Prostate gland (tissue), 2 donors: ENCODE data around the gene CAMK1. TPM values are rescaled to one million over a fixed set of nuclear protein-coding genes. Genes with fewer than 3 reads are reported as not detected.

Experiments used
- DNase-seq: peaks from one replicate; pipeline ENCODE4 v3.0.0-alpha.2; 2019; ENCODE audit warnings: low spot score
- H3K27ac ChIP-seq, 2 donors: fragments of 200-600 bp; sonication (generic); 2 replicates each; pipeline ENCODE4 v1.5.1; 2017 to 2019
- H3K27me3 ChIP-seq: fragments of 200-600 bp; sonication (generic); replicated peaks from 2 replicates; pipeline ENCODE4 v1.5.1; 2019; ENCODE audit not compliant: insufficient read depth
- H3K36me3 ChIP-seq, 2 donors: fragments of 200-600 bp; sonication (generic); 1 replicate in 1 of 2; 2 replicates in 1 of 2; pipeline versions ENCODE4 v1.5.1 to v1.8.1; 2017 to 2019
- H3K4me1 ChIP-seq: fragments of 200-600 bp; sonication (generic); replicated peaks from 2 replicates; pipeline ENCODE4 v1.5.1; 2019
- H3K4me3 ChIP-seq, 2 donors: fragments of 200-600 bp; sonication (generic); 2 replicates each; pipeline ENCODE4 v1.5.1; 2017 to 2019
- H3K9me3 ChIP-seq: fragments of 200-600 bp; sonication (generic); 2 replicates; pipeline ENCODE4 v1.5.1; 2017
- POLR2A ChIP-seq: fragments of 450-650 bp; IDR thresholded peaks from one replicate; pipeline ENCODE4 v1.6.1; 2016; ENCODE audit warnings: antibody characterized with exemption, mild to moderate bottlenecking
- POLR2AphosphoS5 ChIP-seq: sonication (generic); formaldehyde crosslinking; IDR thresholded peaks from one replicate; pipeline ENCODE4 v1.6.1; 2017; ENCODE audit warnings: antibody characterized with exemption
- WGBS: methylation state at CpG from one replicate; pipeline ENCODE4 v1.1.5; 2018; 5-methylcytosine and 5-hydroxymethylcytosine counted together
- intact Hi-C: fragments of 100-400 bp; cut with DNase I; formaldehyde crosslinking; loops from one replicate; pipeline ENCODE4 v1.14.2; 2022
- total RNA-seq, 2 donors: library from RNA; depleted of rRNA; stranded (reverse); fragments of >200 nt; gene quantifications; one replicate each; pipeline ENCODE4 v1.1.0, GENCODE V29; 2016
- TF ChIP-seq, protein P1 (sequence below), 4 experiments: fragments of 200-600 bp in 2 of 4; fragments of 450-650 bp in 2 of 4; sonication (generic) in 2 of 4; IDR thresholded peaks; 1 replicate in 3 of 4; 2 replicates in 1 of 4; pipeline ENCODE4 v1.5.1; 2016 to 2019; ENCODE audit warnings: antibody characterized with exemption in 4 of 4, mild to moderate bottlenecking in 2 of 4, moderate library complexity in 2 of 4

The CAMK1 gene
- total RNA-seq, 2 donors from 2014 or later, result 74.4 to 167 TPM

DNA sequence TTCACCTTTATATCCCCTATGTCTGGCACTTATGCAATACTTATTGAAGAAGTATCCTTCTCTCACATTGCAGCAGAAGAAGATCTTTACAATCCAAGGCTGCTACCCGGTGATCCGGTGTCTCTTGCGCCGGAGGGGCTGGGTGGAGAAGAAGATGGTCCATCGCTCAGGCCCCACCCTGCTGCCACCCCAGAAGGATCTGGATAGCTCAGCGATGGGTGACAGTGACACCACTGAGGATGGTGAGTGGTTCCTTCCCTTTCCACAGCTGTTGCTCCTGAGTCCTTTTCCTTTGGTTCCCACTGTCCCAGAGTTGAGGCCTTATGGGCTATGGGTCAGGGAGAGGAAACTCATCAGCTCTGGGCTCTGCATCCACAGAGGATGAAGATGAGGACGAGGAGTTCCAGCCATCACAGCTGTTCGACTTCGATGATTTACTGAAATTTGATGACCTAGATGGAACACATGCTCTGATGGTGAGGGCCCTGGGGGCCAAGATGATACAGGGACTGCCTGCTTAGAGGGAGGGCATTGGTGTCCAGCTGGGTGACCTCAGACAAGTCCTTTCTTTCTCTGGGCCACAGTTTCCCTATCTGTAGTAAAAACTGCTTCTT is 43.2 kb upstream of the CAMK1 start:
- intact Hi-C loops, result no loop called here
- no peaks in the 10 kb centered on the region for H3K9me3 ChIP-seq
- no peaks in the 10 kb centered on the region for H3K27me3 ChIP-seq
- no peak for DNase-seq
- no peak overlapping the region for H3K4me3 ChIP-seq
- H3K27ac ChIP-seq, result no peak overlapping the region
- WGBS, result 95% methylated on average over 9 of the region's 9 CpGs
- TF ChIP-seq, protein P1, sequence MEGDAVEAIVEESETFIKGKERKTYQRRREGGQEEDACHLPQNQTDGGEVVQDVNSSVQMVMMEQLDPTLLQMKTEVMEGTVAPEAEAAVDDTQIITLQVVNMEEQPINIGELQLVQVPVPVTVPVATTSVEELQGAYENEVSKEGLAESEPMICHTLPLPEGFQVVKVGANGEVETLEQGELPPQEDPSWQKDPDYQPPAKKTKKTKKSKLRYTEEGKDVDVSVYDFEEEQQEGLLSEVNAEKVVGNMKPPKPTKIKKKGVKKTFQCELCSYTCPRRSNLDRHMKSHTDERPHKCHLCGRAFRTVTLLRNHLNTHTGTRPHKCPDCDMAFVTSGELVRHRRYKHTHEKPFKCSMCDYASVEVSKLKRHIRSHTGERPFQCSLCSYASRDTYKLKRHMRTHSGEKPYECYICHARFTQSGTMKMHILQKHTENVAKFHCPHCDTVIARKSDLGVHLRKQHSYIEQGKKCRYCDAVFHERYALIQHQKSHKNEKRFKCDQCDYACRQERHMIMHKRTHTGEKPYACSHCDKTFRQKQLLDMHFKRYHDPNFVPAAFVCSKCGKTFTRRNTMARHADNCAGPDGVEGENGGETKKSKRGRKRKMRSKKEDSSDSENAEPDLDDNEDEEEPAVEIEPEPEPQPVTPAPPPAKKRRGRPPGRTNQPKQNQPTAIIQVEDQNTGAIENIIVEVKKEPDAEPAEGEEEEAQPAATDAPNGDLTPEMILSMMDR (IDR thresholded peaks at IDR 0.05), result no peak
- no peak for TF ChIP-seq POLR2AphosphoS5
- TF ChIP-seq POLR2A, result no peak
- H3K4me1 ChIP-seq, result no peaks in the 10 kb centered on the region
- H3K36me3 ChIP-seq, result no peaks in the 10 kb centered on the region

GRCh38 chr3:9810846-9811245 is 41.1 kb upstream of the CAMK1 start:
- Histone ChIP-seq H3K27me3 (no peaks in the 10 kb centered on the region), H3K4me3 (peak overlapping the region; percentile 60 to 81), H3K9me3 (no peaks in the 10 kb centered on the region), H3K4me1 (no peaks in the 10 kb centered on the region), H3K27ac (peak overlapping the region; percentile 91 to 98), H3K36me3 (no peaks in the 10 kb centered on the region)
- no peak for DNase-seq
- TF ChIP-seq, protein P1 (IDR thresholded peaks at IDR 0.05), result no peak
- no peak for TF ChIP-seq POLR2A
- no peak for TF ChIP-seq POLR2AphosphoS5
- intact Hi-C loops, result no loop called here
- 51% methylated on average over 10 of the region's 10 CpGs for WGBS

DNA sequence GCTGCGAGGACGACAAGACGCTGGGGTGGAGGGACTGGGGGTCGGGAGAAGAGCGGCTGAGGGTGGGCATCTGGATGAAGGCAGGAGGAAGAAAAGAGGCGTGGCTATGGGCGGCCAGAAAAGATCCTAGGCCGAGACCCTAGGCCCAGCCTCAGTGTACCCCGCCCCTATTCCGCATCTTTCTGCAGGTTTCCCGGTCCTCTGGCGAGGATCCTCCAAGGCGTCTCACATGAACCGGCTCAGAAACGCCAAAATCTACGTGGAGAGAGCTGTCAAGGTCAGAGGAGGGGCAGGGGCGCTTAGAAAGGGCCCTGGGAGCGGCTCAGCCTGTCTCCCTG is 40.7 kb upstream of the CAMK1 start:
- 3% methylated on average over 18 of the region's 18 CpGs for WGBS
- Histone ChIP-seq H3K27me3 (no peaks in the 10 kb centered on the region), H3K36me3 (no peaks in the 10 kb centered on the region), H3K4me3 (peak overlapping the region; percentile 60 to 81), H3K4me1 (no peaks in the 10 kb centered on the region), H3K27ac (peak overlapping the region; percentile 91 to 98), H3K9me3 (no peaks in the 10 kb centered on the region)
- no peak for TF ChIP-seq POLR2A
- TF ChIP-seq POLR2AphosphoS5, result no peak
- TF ChIP-seq, protein P1 (IDR thresholded peaks at IDR 0.05), result no peak
- no peak for DNase-seq
- intact Hi-C loops, result no loop called here

GRCh38 chr3:9809615-9810432 is 40.1 kb upstream of the CAMK1 start, which contains the start of gene TTLL3:
TSS of gene TTLL3 (plus strand) at chr3:9810262. CDS start at chr3:9810662, 400 bp downstream.
- TF ChIP-seq POLR2AphosphoS5, result peak; percentile 22
- TF ChIP-seq, protein P1 (IDR thresholded peaks at IDR 0.05), result no peak
- peak; percentile 52 for TF ChIP-seq POLR2A
- H3K4me1 ChIP-seq, result no peaks in the 10 kb centered on the region
- no peaks in the 10 kb centered on the region for H3K9me3 ChIP-seq
- H3K36me3 ChIP-seq, result no peaks in the 10 kb centered on the region
- WGBS, result 1% methylated on average over 61 of the region's 76 CpGs
- peak within 1 kb of the TSS; percentile 60 to 81 for H3K4me3 ChIP-seq
- H3K27ac ChIP-seq, result peak within 1 kb of the TSS; percentile 91 to 98
- intact Hi-C loops, result no loop called here
- H3K27me3 ChIP-seq, result no peaks in the 10 kb centered on the region
- peak; percentile 54 for DNase-seq
